Stimulated activated CD8-positive, alpha-beta memory T cell treated with anti-CD3 and anti-CD28 coated beads, Interleukin-12 subunit alpha, Interleukin-12 subunit beta, amount 100 ng/mL, for 1 hour (primary cell): ENCODE measurements around the gene PEAK1.
"Not testable (repeated sequence)": the region's sequence is repeated elsewhere in the genome, so short reads cannot be mapped to it uniquely, and the experiment has no call there.

ENCODE experiments used
- DNase-seq: peaks from one replicate; pipeline ENCODE4 v3.0.0-alpha.2; 2020; ENCODE audit warnings: low read depth

Gene PEAK1

GRCh38 chr15:77171221-77171967, 248.5 kb downstream of the PEAK1 start:
- no peak for DNase-seq

- DNase-seq, result no peak
Observed at GRCh38 chr15:77168616-77169015, 251.3 kb downstream of the PEAK1 start.

GRCh38 chr15:77168141-77168540, 251.8 kb downstream of the PEAK1 start:
- no peak for DNase-seq

- no peak for DNase-seq
Observed at GRCh38 chr15:77167406-77167805, 252.5 kb downstream of the PEAK1 start.

- no peak for DNase-seq
Observed at GRCh38 chr15:77163781-77164384, 256.0 kb downstream of the PEAK1 start.

GRCh38 chr15:77162872-77163633, 256.9 kb downstream of the PEAK1 start:
- no peak for DNase-seq

GRCh38 chr15:77160562-77161478, 259.1 kb downstream of the PEAK1 start:
- DNase-seq, result no peak

GRCh38 chr15:77156000-77156399, 263.9 kb downstream of the PEAK1 start:
- not testable (repeated sequence) for DNase-seq

- DNase-seq, result no peak
Observed at GRCh38 chr15:77148191-77148590, 271.7 kb downstream of the PEAK1 start.

- no peak for DNase-seq
Observed at GRCh38 chr15:77145370-77145769, 274.5 kb downstream of the PEAK1 start.

- DNase-seq, result no peak
Observed at GRCh38 chr15:77144492-77145070, 275.3 kb downstream of the PEAK1 start.

- DNase-seq, result no peak
Observed at GRCh38 chr15:77144026-77144425, 275.9 kb downstream of the PEAK1 start.

- DNase-seq, result no peak
Observed at GRCh38 chr15:77143616-77144015, 276.3 kb downstream of the PEAK1 start.

GRCh38 chr15:77143191-77143590, 276.7 kb downstream of the PEAK1 start:
- no peak for DNase-seq

- no peak for DNase-seq
Observed at GRCh38 chr15:77140220-77140619, 279.7 kb downstream of the PEAK1 start.

GRCh38 chr15:77139312-77139711, 280.6 kb downstream of the PEAK1 start:
- no peak for DNase-seq

- DNase-seq, result no peak
Observed at GRCh38 chr15:77138167-77138522, 281.8 kb downstream of the PEAK1 start.

- DNase-seq, result no peak
Observed at GRCh38 chr15:77135181-77135580, 284.7 kb downstream of the PEAK1 start.

- DNase-seq, result no peak
Observed at GRCh38 chr15:77130315-77130930, 289.5 kb downstream of the PEAK1 start.

- no peak for DNase-seq
Observed at GRCh38 chr15:77127626-77128025, 292.3 kb downstream of the PEAK1 start.
